Measurements from ENCODE around the gene ELF3.
"Not testable (repeated sequence)": the region's sequence is repeated elsewhere in the genome, so short reads cannot be mapped to it uniquely, and the experiment has no call there.

ELF3 gene

GRCh38 chr1:202010180-202011015 is at the start of gene ELF3:
Gene ELF3, plus strand, starts transcription at chr1:202010587. Its CDS starts 550 bp downstream, at chr1:202011137.
- DNase-seq (ENCODE audit: low read depth) = no peak

GRCh38 chr1:201962382-201962781 is 48.0 kb upstream of the ELF3 start:
- not testable (repeated sequence) for DNase-seq (ENCODE audit: low read depth)

- DNase-seq (ENCODE audit: low read depth) = no peak
Measured at GRCh38 chr1:201964261-201964660, 46.1 kb upstream of the ELF3 start.

GRCh38 chr1:201966171-201966570 is 44.2 kb upstream of the ELF3 start:
- DNase-seq (ENCODE audit: low read depth) = no peak

- no peak for DNase-seq (ENCODE audit: low read depth)
Measured at GRCh38 chr1:201968202-201968925, 42.0 kb upstream of the ELF3 start.

- DNase-seq (ENCODE audit: low read depth) = no peak
Measured at GRCh38 chr1:201970334-201971159, 39.8 kb upstream of the ELF3 start.

- DNase-seq (ENCODE audit: low read depth) = peak; percentile 51
Measured at GRCh38 chr1:201982082-201982622, 28.2 kb upstream of the ELF3 start.

- no peak for DNase-seq (ENCODE audit: low read depth)
Measured at GRCh38 chr1:201982623-201983379, 27.6 kb upstream of the ELF3 start, which contains the start of gene RNPEP. Gene RNPEP, plus strand, starts transcription at chr1:201982648. Its CDS starts 19 bp downstream, at chr1:201982667.

- no peak for DNase-seq (ENCODE audit: low read depth)
Measured at GRCh38 chr1:201983380-201983805, 27.0 kb upstream of the ELF3 start.

- no peak for DNase-seq (ENCODE audit: low read depth)
Measured at GRCh38 chr1:201984446-201984845, 25.9 kb upstream of the ELF3 start.

GRCh38 chr1:201985355-201985754 is 25.0 kb upstream of the ELF3 start:
- DNase-seq (ENCODE audit: low read depth) = no peak

- no peak for DNase-seq (ENCODE audit: low read depth)
Measured at GRCh38 chr1:201988601-201989000, 21.8 kb upstream of the ELF3 start.

GRCh38 chr1:201989354-201990128 is 20.8 kb upstream of the ELF3 start:
- no peak for DNase-seq (ENCODE audit: low read depth)

GRCh38 chr1:201990427-201990826 is 20.0 kb upstream of the ELF3 start:
- DNase-seq (ENCODE audit: low read depth) = no peak

- no peak for DNase-seq (ENCODE audit: low read depth)
Measured at GRCh38 chr1:201999625-202000238, 10.7 kb upstream of the ELF3 start.

- no peak for DNase-seq (ENCODE audit: low read depth)
Measured at GRCh38 chr1:202002507-202002906, 7.9 kb upstream of the ELF3 start.

- DNase-seq (ENCODE audit: low read depth) = no peak
Measured at GRCh38 chr1:202004711-202005110, 5.7 kb upstream of the ELF3 start.

GRCh38 chr1:202005958-202006357 is 4.4 kb upstream of the ELF3 start:
- DNase-seq (ENCODE audit: low read depth) = no peak

GRCh38 chr1:202007304-202007703 is 3.1 kb upstream of the ELF3 start:
- DNase-seq (ENCODE audit: low read depth) = no peak
